IPS DF 4.7 (cell line): Measurements from ENCODE around the gene IL2RG.

Experiments
- DNase-seq: peaks from one replicate; pipeline ENCODE4 v3.0.0-alpha.2; 2013; ENCODE audit warnings: low spot score; ENCODE audit errors: extremely low read depth

The IL2RG gene

GRCh38 chrX:71111141-71111843 is at the start of gene IL2RG:
TSS of gene IL2RG (minus strand) at chrX:71111577. CDS start at chrX:71111539, 38 bp downstream.
- no peak for DNase-seq

GRCh38 chrX:71160475-71160874 is 49.1 kb upstream of the IL2RG start:
- DNase-seq, result no peak

- DNase-seq, result no peak
Measured at GRCh38 chrX:71159335-71159734, 48.0 kb upstream of the IL2RG start.

GRCh38 chrX:71158603-71159002 is 47.2 kb upstream of the IL2RG start:
- no peak for DNase-seq

GRCh38 chrX:71154641-71155040 is 43.3 kb upstream of the IL2RG start:
- no peak for DNase-seq

GRCh38 chrX:71154196-71154595 is 42.8 kb upstream of the IL2RG start:
- DNase-seq, result no peak

GRCh38 chrX:71151366-71151765 is 40.0 kb upstream of the IL2RG start:
- no peak for DNase-seq

GRCh38 chrX:71148278-71148663 is 36.9 kb upstream of the IL2RG start:
- DNase-seq, result no peak

GRCh38 chrX:71147496-71148277 is 36.3 kb upstream of the IL2RG start:
- DNase-seq, result no peak

- DNase-seq, result no peak
Measured at GRCh38 chrX:71144651-71145050, 33.3 kb upstream of the IL2RG start, which contains the start of gene NLGN3. TSS of gene NLGN3 (plus strand) at chrX:71144841. CDS start at chrX:71147750, 2,909 bp downstream.

GRCh38 chrX:71143508-71143907 is 32.1 kb upstream of the IL2RG start:
- no peak for DNase-seq

GRCh38 chrX:71140440-71140839 is 29.1 kb upstream of the IL2RG start:
- no peak for DNase-seq

- no peak for DNase-seq
Measured at GRCh38 chrX:71131510-71131909, 20.1 kb upstream of the IL2RG start.

- DNase-seq, result no peak
Measured at GRCh38 chrX:71128915-71129765, 17.8 kb upstream of the IL2RG start.

- no peak for DNase-seq
Measured at GRCh38 chrX:71128166-71128833, 16.9 kb upstream of the IL2RG start.

- DNase-seq, result no peak
Measured at GRCh38 chrX:71118985-71119535, 7.7 kb upstream of the IL2RG start.

GRCh38 chrX:71118032-71118984 is 6.9 kb upstream of the IL2RG start, which contains the start of gene MED12:
TSS of gene MED12 (plus strand) at chrX:71118596. CDS start at chrX:71118755, 159 bp downstream.
- DNase-seq, result no peak

- no peak for DNase-seq
Measured at GRCh38 chrX:71117358-71117757, 6.0 kb upstream of the IL2RG start.

- no peak for DNase-seq
Measured at GRCh38 chrX:71111921-71112431, 599 bp upstream of the IL2RG start.
